Effector CD8-positive, alpha-beta T cell (primary cell): ENCODE results near the gene MYEOV.

ENCODE experiments used
- DNase-seq: peaks from one replicate; lab custom pipeline; 2025; lab: John Stamatoyannopoulos, UW
- total RNA-seq, 4 experiments: gene quantifications; one replicate each; lab custom pipeline; 2026; lab: John Stamatoyannopoulos, UW

MYEOV gene
- 0 reads per million in 4 experiments for total RNA-seq

DNA sequence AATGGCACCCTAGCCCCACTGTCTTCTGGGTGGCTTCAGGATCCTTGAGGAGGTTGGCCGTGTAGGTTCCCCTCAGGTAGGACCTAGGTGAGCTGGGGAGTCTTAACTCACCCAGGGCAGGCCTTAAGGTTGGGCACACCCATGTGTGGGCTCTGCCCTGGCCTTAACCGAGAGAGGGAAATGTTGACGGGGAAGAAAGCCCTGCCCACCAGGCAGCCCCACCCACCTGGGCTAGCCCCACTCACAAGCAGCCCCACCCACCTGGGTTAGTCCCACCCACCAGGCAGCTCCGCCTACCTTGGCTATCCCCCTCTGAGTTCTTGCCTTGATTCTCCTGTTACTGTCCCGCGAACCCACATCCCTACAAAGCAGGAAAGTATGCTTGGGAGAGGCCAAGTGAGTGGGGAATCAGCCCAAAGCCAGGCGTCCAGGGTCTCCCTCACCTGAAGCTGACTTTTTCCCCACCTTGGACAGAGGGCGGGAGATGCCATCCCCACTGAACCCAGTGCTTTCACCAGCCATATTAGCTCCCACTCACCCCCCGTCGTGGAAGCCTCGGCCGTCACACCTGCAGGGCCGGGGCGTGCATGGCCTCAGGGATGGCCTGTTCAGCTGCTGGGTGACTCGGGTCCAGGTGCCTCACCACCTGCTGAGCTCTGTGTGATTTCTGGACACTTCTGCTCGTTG, at the start of gene MYEOV:
MYEOV (plus strand) TSS at position 337 of the 687 bp plus-strand sequence. CDS start 1,200 bp downstream, outside the sequence.
- peak; percentile 17 for DNase-seq

DNA sequence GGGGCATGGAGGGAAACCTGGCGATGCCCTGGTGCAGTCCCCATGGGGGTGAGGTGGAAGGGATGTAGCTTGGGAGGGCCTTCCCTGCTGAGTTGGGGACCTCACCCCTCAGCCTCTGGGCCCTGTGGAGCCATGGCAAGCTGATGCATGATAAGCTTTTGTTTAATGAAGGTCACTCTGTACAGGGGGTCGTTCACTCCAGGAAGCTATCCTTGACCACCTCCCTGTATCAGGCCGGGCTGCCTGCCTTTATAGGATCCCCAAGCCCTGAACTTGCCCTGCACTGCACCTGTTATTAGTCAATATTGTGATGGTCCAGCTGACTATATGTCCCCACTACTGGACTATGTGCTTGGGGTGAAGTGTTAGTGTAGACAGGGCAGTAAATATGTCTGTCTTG, 49.7 kb upstream of the MYEOV start:
- DNase-seq = no peak

- DNase-seq = no peak
These were observed 48.9 kb upstream of the MYEOV start for GRCh38 chr11:69245041-69245440.

DNA sequence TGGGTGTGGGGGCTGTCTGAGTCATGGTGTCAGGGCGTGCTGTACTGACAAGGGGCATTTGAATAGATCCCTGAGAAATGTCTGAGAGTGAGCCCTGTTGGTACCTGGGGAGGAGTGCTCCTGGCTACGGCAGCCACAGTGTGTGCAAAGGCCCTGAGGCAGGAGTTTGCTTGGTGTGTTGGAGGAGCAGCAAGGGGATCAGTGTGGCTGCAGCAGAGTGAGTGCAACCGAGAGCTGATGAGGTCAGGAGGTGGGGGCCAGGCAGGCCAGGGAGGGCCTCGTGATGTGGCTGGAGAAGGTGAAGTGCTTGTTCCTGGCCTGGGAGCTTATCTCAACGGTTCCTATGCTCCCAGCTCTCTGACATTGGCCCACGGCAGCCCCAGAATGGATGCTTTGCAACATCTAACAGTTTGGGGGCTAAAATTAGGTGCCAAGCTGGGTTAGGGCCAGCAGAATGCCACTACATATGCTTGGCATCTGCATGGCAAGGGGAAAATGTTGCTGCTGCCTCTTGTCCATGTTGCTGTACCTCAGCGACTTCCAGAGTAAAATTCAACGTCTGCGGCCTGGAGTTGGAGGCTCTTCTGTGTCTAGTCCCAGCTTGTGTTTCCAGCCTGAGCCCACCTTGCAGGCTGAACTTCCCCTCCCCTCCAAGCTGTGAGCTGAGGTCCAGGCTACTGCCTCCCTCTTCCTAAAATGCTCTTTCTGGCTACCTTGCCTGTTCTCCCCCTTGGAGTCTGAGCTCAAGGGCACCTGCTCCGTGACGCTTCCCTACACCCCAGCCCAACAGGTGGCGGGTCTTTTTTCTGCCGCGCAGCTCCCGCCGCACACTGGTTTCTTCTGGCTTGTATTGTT, 48.2 kb upstream of the MYEOV start:
- no peak for DNase-seq

DNA sequence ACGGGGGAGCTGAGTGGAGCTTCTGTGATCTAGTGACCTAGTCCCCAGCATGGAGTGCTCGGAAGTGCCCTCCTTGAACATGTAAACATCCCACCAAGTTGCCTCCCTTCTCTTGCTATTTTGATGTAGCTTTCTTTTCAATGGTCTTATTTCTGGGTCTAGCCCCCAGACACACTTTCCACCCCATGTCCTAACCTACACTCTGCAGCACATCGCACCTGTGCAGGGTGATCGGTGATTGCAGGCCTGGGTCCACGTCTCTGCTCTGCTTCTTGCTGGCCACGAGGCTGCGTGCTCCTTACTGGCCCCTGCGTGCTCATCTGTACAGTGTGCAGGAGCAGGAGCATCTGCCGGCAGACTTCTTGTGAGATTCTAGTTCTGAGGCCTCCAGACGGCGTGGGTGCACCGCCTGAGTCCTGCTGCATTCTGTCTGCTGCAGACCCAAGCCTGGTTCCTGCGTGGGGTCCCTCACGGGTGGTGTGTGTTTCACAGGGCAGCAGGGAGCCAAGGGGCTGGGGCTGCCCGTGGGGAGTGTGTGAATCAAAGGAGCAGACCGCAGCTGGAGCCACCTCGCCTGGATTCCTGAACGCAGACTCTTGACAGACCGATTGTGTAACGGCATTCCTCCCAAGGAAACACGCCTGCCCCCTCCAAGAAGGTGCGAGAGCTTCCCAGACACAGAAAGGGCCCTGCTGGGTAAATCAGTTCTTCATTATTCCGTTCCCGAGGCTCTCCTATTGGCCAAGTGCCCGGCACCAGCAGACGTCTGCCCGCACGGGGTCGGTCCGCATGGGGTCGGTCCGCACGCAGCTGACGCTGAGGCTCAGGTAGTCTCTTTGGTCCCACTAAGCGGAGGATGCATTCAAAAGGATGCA, 44.4 kb upstream of the MYEOV start:
- no peak for DNase-seq

DNA sequence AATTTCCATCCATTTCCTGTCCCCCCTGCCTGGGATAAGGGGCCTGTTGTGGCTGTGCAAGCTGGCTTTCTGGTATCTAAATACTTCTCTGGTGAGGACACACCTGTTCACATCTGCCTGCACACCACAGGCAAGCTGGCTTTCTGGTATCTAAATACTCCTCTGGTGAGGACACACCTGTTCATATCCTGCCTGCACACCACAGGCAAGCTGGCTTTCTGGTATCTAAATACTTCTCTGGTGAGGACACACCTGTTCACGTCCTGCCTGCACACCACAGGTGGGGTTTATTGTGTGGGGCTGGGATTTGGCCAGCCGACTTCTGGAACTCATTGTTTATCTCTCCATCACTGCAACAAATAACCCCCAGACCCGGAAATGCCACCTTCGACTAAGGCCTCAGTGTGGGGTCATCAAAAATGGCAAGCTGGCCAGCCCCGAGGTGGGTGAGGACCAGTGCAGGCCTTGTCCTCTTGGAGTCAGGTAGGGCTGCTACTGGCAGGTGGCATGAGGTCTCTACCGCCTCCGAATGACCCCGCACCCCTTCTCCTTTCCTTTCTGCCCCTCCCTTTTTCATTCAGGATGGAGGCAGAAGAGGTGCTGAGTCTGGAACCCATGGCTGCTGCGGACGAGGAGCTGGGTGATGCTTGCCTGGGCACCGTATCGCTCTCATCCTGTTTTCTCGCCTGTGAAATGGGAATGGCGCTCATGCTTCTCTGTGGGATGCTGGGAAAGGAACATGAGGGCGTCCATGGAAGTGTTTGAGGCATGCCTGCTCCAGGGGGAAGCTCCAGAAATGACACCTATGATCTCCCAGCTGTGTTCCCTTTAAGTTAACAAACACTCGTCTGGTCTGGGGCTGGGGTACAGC, 43.5 kb upstream of the MYEOV start:
- no peak for DNase-seq

DNA sequence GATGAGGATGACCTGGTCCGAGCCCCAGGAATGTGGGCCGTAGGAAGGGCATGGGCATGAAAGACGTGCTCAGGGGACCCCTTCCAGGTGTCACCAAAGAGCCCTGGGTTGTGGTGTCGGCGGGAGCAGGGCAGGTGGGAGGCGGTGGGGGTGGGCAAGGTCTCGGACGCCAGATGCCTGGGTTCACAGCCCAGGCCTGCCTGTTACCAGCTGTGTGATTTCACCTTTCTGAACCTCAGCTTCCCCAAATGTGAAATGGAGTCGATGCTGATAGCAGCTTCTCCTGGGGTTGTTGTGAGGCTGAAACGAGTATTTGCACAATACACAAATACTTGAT, 42.9 kb upstream of the MYEOV start:
- DNase-seq = no peak

GRCh38 chr11:69251639-69252489, 42.1 kb upstream of the MYEOV start:
- no peak for DNase-seq

GRCh38 chr11:69252490-69252837, 41.5 kb upstream of the MYEOV start:
- DNase-seq = no peak

DNA sequence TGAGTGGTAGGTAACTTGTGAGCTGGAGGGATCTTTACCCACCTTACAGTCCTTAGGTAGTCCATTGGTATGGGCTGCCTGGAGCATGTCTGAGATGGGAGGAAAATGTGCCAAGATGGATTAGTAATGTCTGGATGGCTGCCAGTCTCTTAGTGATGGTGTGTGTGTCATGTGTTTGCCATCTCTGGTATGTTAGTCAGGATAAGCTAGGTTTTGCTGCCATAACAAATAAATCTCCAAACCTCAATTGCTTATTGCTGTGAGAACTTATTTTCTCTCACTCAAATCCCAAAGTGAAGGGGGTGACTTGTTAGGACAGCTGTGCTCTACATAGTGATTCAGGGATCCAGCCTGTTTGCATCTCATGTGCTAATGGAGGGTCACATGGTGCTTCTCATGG, 40.9 kb upstream of the MYEOV start:
- DNase-seq = no peak

- no peak for DNase-seq
These were observed 36.8 kb upstream of the MYEOV start for GRCh38 chr11:69257134-69257533.

DNA sequence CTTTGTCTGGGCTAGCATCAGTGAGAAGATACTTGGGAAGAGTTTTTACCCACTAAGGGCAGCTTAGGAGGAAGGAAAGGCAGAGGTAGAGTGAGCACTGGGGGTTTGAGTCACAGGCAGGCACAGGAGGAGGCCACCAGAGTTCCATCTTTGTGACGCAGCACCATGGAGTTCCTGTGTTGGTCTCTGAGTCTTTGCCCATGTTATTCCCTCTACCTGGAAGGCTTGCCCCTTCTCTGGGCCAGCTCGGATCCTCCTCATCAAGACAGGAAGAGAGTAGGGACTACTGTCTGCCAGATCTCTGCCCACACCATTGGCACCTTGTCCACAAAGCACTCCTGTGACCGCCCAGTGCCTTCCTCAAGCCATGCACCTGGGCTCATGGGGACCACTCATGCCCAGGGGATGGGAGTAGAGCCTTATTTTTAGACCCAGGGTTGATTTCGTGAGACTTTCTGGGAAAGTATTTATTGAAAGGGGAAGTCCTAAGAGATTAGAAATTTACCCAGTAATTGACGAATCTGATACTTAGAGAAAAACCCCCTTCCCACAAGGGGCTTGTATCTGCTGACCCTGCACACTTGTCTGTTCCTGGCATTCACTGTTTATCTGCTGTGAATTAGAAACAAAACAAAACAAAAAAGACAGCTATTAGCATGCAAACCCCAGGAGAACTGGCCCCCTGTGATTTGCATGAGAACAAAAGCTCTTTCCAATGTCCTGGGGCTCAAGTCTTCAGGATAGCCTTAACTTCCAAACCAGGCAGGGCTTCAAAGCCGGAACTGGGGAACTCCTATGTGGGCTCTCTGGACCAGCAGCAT, 35.9 kb upstream of the MYEOV start:
- DNase-seq = no peak

DNA sequence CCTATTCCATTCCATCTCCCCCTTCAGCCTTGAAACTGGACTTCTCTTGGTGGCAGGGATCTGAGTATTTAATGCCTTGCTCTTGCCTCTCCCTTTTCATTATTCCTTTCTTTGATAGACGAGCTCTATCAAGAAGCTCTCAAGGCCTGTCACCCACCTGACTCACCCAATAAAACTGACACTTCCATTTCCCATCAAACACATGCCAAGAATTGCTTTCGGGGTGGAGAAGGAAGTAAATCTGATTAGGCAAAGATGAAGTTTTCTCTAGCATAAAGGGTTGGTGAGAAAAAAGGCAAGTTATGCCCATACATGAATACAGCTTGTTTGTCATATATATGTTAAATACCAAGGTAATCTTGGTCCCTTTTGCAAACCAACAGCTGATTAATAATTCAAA, 34.9 kb upstream of the MYEOV start:
- DNase-seq = no peak

GRCh38 chr11:69260622-69261021, 33.3 kb upstream of the MYEOV start:
- no peak for DNase-seq

GRCh38 chr11:69261116-69261515, 32.8 kb upstream of the MYEOV start:
- DNase-seq = no peak

GRCh38 chr11:69262918-69263735, 30.8 kb upstream of the MYEOV start:
- DNase-seq = no peak

DNA sequence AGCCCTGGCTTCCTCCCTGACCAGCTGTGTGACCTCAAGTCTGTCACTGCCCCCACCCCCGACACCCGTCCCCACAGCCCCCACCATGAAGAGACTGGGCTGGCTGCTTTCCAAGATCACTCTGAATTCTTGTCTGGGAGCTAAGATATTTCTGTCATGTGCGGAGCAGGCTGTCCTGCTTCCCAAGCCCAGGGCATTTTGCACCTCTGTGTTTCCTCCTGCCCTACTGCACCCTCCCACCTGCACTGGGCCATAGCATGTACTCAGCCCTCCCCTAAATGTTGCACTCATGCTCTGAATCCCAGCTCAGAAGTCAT, 30.3 kb upstream of the MYEOV start:
- no peak for DNase-seq

- no peak for DNase-seq
These were observed 29.5 kb upstream of the MYEOV start for GRCh38 chr11:69264486-69264885.

- no peak for DNase-seq
These were observed 28.7 kb upstream of the MYEOV start for GRCh38 chr11:69265210-69265609.
